GM12874 (cell line): ENCODE measurements around the gene QRSL1.

Experiments
- TF ChIP-seq, protein P1 (sequence below): IDR thresholded peaks from 2 replicates; pipeline ENCODE4 v1.5.1; 2011; ENCODE audit warnings: low read depth, mild to moderate bottlenecking, control low read depth, low read length, moderate library complexity; ENCODE audit not compliant: insufficient read depth

The QRSL1 gene

DNA sequence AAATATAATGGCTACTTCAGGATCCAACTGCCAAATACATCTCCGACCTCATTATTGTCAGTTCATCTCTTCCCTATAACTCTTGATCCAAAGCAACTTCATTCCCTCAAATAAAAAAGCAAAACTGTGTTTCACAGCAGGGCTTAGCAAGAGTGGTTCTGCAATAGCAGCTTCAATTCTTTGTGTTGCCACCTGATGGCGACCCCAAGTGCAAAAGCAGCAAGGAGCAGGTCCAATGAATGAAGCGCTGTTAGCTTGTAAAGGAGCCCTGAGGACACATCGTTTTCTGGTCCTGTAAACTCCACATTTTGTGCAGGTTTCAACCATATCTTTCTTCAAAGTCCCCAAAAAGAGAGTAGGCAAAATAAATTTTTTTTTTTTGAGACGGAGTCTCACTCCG, 19.7 kb upstream of the QRSL1 start:
- TF ChIP-seq, protein P1, sequence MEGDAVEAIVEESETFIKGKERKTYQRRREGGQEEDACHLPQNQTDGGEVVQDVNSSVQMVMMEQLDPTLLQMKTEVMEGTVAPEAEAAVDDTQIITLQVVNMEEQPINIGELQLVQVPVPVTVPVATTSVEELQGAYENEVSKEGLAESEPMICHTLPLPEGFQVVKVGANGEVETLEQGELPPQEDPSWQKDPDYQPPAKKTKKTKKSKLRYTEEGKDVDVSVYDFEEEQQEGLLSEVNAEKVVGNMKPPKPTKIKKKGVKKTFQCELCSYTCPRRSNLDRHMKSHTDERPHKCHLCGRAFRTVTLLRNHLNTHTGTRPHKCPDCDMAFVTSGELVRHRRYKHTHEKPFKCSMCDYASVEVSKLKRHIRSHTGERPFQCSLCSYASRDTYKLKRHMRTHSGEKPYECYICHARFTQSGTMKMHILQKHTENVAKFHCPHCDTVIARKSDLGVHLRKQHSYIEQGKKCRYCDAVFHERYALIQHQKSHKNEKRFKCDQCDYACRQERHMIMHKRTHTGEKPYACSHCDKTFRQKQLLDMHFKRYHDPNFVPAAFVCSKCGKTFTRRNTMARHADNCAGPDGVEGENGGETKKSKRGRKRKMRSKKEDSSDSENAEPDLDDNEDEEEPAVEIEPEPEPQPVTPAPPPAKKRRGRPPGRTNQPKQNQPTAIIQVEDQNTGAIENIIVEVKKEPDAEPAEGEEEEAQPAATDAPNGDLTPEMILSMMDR, result peak; percentile 63

DNA sequence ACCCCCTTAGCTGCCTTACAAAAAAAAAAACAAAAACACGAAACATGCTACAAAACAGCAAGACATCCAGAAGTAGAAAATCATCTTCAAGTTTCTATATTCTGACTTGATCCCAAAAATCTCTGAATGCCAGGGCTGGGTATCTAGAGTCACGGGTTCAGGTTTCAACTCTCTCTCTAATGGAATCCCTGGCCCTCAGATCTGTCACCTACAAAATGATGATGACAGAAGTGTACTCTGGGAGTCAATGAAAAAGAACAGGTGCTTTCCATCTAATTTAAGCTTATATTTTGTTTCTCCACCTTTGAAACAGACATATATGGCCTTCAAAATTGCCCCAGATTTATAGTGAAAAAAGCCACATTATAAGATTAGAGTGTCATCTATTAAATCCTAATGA, 18.3 kb upstream of the QRSL1 start:
- TF ChIP-seq, protein P1, result no peak

DNA sequence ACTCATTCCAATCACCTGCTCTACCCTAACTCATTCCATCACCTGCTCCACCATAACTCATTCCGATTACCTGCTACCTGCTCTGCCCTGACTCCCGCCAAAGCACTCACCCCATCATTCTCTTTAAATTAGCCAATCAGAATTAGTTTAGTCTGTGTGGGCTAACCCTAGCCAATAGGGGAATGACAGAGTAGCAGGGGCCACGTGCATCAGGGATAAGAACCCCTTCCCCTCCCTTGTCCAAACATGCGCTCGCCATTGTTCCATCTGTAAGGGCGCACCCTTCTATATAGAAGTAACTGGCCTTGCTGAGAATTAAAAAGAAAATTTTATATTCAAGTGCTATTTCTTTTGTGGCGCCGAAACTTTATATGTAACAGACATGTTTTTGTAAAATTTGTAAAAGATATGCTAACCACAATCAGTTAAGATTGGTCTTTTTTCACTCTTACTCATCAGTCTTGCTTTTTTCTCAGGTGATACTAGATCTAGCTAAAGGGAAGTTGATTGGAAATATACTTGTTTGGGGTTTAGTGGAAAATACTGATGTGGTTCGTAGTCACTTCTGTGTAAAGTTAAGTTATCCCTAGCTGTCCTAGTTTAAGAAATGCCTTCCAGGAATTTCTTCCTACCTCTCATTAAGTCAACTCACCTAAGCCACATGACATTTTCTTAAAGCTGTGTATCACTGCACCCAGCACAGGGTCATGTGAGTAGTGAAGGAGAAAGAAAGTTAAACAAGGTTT, 16.5 kb upstream of the QRSL1 start:
- TF ChIP-seq, protein P1, result no peak

DNA sequence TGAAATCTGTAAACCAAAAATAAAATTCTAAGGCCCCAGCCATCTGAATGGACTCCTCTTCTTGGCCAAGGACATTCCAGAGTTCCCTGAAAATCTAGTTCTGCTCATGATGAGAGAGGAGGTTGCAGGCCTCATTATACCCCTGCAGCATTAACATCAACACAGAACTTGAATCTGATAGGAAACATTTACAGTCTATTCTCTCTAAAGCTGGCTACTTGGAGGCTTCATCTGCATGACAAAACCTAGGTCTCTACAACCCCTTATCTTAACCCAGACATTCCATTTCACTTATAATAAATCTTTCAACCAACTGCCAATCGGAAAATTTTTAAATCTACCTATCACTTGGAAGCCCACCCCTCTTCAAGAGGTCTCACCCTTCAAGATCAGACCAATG, 15.8 kb upstream of the QRSL1 start:
- TF ChIP-seq, protein P1, result no peak

DNA sequence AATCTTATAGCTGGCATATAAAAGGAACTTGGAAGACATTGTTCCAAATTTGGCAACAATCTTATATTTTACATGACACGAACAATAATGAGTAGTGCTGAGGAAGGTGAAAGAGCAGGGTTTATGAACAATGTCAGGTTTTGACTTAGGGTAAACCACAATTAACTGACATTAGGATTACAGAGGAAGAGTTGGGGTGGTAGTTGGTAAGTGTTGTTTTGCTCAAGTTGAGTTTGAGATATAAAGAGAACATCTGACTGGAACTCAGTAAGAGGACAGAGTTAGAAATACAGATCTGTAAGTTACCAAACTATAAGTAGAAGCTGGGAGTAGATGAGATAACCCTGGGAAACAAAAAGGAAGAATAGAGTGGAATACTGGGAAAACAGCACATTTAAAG, 15.2 kb upstream of the QRSL1 start:
- TF ChIP-seq, protein P1, result no peak

DNA sequence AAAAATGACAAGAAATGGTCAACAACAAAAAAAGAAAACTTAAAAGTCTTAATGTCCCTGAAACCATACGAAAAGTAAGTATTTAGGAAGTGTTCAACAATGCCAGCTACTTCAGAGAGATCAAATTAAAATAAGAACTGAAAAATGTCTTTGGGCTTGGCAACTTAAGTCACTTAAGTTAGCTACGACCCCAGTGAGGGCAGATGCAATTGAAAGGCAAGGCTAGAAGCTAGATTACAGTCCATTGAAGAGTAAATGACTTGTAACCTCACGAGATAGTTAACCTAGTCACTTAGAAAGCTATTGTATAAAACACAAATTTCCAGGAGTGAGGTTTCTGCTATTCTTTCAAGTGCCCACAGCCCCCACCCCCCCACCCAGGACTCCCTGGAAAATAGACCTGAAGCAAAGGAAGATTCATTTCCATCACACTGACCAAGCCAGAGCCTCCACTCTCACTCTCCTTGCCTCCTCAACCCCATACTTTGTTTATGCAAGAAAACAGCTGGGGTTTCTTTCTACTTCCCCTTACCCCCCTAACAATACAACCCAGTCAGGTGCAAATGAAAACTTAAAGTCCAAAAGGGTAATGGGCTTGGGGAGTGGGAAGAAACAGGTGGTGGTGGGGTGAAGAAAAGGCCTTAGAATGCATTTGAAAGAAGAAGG, 14.7 kb upstream of the QRSL1 start:
- TF ChIP-seq, protein P1, result no peak

DNA sequence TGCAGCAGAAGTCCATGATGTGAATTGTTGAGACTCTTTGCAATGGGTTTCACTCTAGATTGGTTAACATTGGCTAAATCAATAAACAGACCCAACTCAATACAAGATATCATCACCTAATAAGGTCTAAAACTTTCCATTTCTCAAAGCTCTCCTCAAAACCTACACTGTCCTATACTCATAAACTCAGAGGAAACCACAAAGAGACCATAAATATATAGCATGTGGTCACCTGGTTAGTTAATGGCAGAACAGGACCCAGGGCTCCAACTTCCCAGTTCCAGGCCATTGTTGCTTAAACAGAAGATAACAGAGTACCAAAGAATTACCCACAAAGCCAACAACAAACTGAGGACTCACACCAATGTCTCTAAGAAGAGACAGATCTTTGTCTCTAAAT, 12.1 kb upstream of the QRSL1 start:
- TF ChIP-seq, protein P1, result no peak
